Panc1 (cell line): ENCODE results near the gene PIGX.

Experiments
- CTCF ChIP-seq: fragments of 450-650 bp; IDR thresholded peaks from 2 replicates; pipeline ENCODE4 v1.5.1; 2017; ENCODE audit warnings: mild to moderate bottlenecking
- POLR2AphosphoS5 ChIP-seq: IDR thresholded peaks from 2 replicates; pipeline ENCODE4 v1.6.1; 2012; ENCODE audit warnings: mild to moderate bottlenecking, low read depth, low read length, moderate library complexity
- SIN3A ChIP-seq: IDR thresholded peaks from 2 replicates; pipeline ENCODE4 v1.6.1; 2012; ENCODE audit warnings: low read depth, mild to moderate bottlenecking, low read length, moderate library complexity, borderline replicate concordance; ENCODE audit not compliant: insufficient read depth

GRCh38 chr3:196774191-196774820 is 62.1 kb downstream of the PIGX start:
- TF ChIP-seq CTCF (no peak), POLR2AphosphoS5 (no peak), SIN3A (no peak)
